DMS153 treated with DMSO at 0.1 percent for 48 hours (cell line): Measurements from ENCODE around the gene INPP4B.
A peak's percentile ranks its signal among the peaks of the same experiment; 100 is the strongest.
"Not testable (repeated sequence)": the region's sequence is repeated elsewhere in the genome, so short reads cannot be mapped to it uniquely, and the experiment has no call there.

Source experiments
- DNase-seq: peaks from one replicate; lab custom pipeline; 2025; ENCODE audit not compliant: unreplicated experiment; lab: John Stamatoyannopoulos, UW

The INPP4B gene

GRCh38 chr4:142101401-142101800 is 744.7 kb downstream of the INPP4B start:
- DNase-seq: no peak

GRCh38 chr4:142100941-142101340 is 745.2 kb downstream of the INPP4B start:
- DNase-seq: no peak

GRCh38 chr4:142098900-142099545 is 747.1 kb downstream of the INPP4B start:
- no peak for DNase-seq

- no peak for DNase-seq
Observed at GRCh38 chr4:142098380-142098779, 747.7 kb downstream of the INPP4B start.

GRCh38 chr4:142097015-142097414 is 749.1 kb downstream of the INPP4B start:
- no peak for DNase-seq

GRCh38 chr4:142095886-142096605 is 750.1 kb downstream of the INPP4B start:
- DNase-seq: peak; percentile 67

- no peak for DNase-seq
Observed at GRCh38 chr4:142092941-142093340, 753.2 kb downstream of the INPP4B start.

GRCh38 chr4:142091691-142092182 is 754.4 kb downstream of the INPP4B start:
- DNase-seq: no peak

- DNase-seq: no peak
Observed at GRCh38 chr4:142091085-142091513, 755.0 kb downstream of the INPP4B start.

- DNase-seq: no peak
Observed at GRCh38 chr4:142088906-142089305, 757.2 kb downstream of the INPP4B start.

- no peak for DNase-seq
Observed at GRCh38 chr4:142085513-142086292, 760.4 kb downstream of the INPP4B start.

- DNase-seq: no peak
Observed at GRCh38 chr4:142083264-142083663, 762.8 kb downstream of the INPP4B start.

- DNase-seq: no peak
Observed at GRCh38 chr4:142081025-142081424, 765.1 kb downstream of the INPP4B start.

- DNase-seq: no peak
Observed at GRCh38 chr4:142079959-142080358, 766.1 kb downstream of the INPP4B start.

- DNase-seq: no peak
Observed at GRCh38 chr4:142077048-142077447, 769.1 kb downstream of the INPP4B start.

- not testable (repeated sequence) for DNase-seq
Observed at GRCh38 chr4:142068304-142068703, 777.8 kb downstream of the INPP4B start.

GRCh38 chr4:142066562-142066961 is 779.5 kb downstream of the INPP4B start:
- not testable (repeated sequence) for DNase-seq

- DNase-seq: no peak
Observed at GRCh38 chr4:142065086-142065647, 780.9 kb downstream of the INPP4B start.

GRCh38 chr4:142064181-142064580 is 781.9 kb downstream of the INPP4B start:
- no peak for DNase-seq

GRCh38 chr4:142045996-142046395 is 800.1 kb downstream of the INPP4B start:
- no peak for DNase-seq

- DNase-seq: no peak
Observed at GRCh38 chr4:142044271-142044670, 801.8 kb downstream of the INPP4B start.
